ENCODE data around the gene LRCOL1. TPM values are rescaled to one million over a fixed set of nuclear protein-coding genes. Genes with fewer than 3 reads are reported as not detected.

LRCOL1 gene
- not detected in 2 replicates for total RNA-seq

GRCh38 chr12:132610051-132610759 is at the start of gene LRCOL1:
TSS of gene LRCOL1 (minus strand) at chr12:132610582. CDS start at chr12:132606251, 4,331 bp downstream.

GRCh38 chr12:132618683-132619043 is 8.3 kb upstream of the LRCOL1 start, which contains the start of gene P2RX2:
TSS of gene P2RX2 (plus strand) at chr12:132618776. CDS start at chr12:132618817, 41 bp downstream.

Other genes starting within 250 kb of the LRCOL1 start
- gene FBRSL1, start 120.4 kb downstream of the LRCOL1 start, total RNA-seq, result 2.8 and 3.6 TPM in 2 replicates
- not detected in 2 replicates for gene P2RX2, start 8.2 kb upstream of the LRCOL1 start, total RNA-seq
- gene POLE, start 76.8 kb upstream of the LRCOL1 start, total RNA-seq, result 11.1 and 24.1 TPM in 2 replicates
- 16.4 and 24.6 TPM in 2 replicates for gene PXMP2, start 77.0 kb upstream of the LRCOL1 start, total RNA-seq
- gene PGAM5, start 100.3 kb upstream of the LRCOL1 start, total RNA-seq, result 29.2 and 39.9 TPM in 2 replicates
- 54.6 and 61.2 TPM in 2 replicates for gene ANKLE2, start 151.2 kb upstream of the LRCOL1 start, total RNA-seq
- 120 and 180 TPM in 2 replicates for gene GOLGA3, start 218.3 kb upstream of the LRCOL1 start, total RNA-seq

Data from smooth muscle cell of trachea (primary cell).